ENCODE data around the gene CADPS2.

Gene CADPS2

DNA sequence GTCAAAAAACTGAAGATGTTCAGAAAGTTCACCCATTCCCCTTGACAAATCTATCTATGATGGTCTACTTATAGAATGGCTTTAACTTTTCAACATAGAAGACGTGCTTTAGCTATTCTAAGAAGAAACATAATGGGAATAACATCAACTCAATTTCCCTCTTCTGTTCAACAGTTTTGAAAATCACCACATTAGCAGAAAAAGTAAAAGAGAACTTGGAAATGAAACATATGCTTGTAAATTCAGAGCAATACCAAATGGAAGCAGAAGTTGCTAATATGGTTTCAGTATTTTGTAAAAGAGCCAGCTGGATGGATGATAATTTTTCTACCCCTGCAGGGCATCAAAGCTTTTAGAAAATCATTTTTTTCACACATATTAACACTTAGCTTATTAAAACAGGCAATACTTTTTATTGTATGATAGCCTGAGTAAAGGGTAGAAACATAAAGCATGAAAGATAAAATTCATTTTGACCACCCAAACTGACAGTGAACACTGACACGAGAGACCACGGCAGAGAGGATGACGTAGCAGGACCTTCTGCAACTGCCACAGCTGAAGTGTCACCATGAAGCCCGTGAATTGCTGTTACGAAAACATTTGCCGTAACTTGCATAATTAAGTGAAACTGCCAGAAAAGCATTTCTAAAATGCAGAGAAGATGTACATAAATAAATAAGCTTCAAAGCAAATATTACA lies 542.5 kb downstream of the CADPS2 start:
- no peak for DNase-seq

DNA sequence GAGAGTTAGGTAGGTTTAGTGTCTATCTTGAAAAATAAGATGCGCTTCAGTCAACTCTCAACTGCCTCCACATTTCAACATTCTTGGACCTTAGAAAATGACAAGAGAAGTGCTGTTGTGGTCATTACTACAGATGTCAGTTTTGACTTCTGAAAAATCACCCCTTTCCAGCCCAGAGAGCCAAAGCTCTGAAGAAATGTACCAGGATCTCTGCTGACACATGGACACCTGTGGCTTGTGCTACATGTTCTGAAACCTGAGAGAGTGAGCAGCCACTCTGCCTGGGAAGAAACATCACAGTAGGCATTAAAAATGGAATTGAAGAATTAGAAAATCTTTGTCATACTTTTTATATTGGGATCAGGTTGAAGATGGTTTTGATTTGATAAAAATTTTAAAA lies 545.8 kb downstream of the CADPS2 start:
- no peak for DNase-seq

DNA sequence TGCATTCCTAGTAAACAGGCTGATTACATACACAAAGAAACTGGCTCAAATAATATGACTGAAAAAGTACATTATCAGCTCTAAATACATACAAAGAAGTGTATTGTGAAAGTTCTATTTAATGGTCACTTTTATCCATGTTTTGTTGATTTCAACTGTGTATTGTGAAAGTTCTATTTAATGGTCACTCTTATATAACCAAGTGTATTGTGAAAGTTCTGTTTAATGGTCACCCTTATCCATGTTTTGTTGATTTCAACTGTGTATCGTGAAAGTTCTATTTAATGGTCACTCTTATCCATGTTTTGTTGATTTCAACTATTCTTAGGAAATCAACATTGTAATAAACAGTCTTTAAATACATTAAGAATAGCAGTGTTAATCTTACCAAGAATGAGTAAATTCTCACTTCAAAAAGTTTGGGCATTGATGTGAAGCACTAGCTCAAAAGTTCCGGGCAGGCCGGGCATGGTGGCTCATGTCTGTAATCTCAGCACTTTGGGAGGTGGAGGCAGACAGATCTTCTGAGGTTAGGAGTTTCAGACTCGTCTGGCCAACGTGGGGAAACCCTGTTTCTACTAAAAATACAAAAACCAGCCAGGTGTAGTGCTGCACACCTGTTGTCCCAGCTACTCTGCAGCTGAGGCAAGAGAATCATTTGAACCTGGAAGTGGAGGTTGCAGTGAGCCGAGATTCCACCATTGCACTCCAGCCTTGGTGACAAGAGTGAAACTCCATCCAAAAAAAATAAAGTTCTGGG lies 546.9 kb downstream of the CADPS2 start:
- DNase-seq: no peak

DNA sequence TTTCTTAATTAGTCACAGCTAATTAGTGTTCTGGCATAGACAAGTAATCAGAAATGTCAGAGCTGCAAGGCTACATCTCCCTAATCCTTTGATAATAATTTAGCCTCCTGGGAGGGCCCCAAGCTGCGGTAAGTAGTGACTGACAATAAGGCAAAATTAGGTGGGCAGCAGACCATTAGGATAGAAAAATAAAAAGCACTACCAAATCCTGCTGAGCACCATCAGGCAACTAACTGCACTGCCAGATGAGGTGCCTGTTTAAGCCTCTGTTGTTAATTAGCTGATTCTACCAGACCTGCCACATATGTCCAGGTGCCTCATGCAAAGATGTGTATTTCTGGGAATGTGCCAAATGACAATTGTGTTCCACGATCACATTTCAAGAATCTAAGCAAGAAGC lies 549.2 kb downstream of the CADPS2 start:
- DNase-seq: peak; percentile 93

DNA sequence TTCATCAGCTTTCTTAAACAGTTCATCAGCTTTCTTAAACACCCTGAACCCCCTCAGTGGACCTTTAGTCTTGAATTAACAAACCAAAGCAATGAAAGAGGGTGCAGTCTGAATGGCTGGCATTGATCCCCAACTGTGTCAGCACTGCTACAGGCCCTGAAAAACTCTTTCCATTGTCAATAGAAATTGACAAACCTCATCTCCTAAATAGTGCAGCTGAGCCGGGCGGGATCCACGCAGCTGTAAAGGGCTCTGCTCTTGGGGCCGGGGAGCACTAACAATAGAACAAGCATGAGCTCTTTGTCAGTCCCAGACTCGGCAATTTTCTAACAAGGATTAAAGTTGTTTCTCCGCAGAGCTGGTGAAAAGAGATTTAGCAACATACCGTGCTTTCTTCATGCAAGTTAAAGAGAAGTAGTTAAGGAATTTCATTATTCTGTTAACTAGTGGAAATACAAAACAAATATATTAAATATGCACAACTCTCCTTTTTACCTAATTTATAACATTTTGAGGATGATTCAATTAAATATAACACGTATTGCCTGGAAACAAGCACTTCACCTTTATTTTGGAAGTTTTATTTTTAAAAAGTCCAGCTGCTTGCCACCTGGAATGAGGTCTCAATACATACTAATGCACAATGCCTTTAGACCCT lies 557.0 kb downstream of the CADPS2 start:
- DNase-seq: no peak

DNA sequence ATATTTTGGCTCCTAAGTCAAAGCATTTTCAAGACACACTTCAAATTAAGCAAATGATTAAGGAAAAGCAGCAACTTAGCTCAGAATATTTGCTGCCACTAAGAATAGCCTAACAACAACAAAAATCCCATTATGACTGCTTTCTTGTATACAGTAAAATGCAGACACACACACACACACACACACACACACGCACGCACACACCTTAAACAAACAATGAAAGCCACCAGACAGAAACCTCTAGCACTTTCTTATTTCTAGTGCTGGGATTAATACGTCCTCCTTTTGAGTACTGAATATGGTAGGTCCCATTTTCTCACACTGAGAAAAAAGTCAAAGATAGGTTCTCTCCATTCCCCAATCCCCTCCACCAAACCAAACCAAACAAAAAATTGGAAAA lies 558.3 kb downstream of the CADPS2 start:
- no peak for DNase-seq

DNA sequence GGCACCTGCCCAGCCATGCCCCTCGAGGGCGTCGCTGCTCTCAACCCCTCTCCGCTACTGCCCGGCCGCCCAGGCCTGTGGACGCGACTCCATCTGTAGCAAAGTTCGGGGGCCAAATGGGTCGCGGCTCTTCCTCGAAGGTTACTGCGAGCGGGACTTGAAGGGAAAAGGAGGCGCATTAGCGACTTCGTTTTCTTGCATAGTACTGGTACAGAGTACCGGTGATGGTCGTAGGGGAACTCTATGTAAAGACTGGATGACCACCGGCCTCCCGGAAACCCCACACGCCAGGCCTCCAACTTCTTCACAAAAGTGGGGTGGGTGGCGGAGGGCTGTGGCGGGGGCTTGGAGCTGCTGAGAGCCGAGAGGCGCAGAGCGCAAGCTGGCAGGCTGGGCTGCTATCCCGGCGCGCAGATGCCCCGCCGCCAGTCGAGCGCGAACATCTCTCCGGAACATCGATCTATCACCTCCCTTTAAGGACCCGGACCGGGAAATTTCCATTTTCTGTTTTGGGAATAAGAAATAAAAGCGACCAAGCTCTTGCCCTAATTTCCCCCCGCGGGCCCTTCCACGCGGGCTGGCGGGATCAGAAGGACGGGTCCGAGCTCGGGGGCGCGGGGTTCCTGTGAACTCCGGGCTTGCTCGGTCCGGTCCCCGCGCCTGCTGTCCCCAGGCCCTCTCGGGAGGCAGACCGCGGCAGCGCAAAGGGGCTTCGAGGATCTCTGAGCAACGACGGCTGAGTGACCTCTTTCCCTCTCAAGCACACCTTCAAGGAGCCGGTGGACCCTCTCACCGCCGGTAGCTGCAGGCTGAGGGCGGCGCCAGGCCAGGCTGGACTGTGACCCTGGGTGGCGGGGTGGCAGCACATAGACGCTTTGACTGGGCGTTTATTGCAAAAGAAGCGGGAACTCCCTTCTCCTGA lies 569.5 kb downstream of the CADPS2 start:
- no peak for DNase-seq

DNA sequence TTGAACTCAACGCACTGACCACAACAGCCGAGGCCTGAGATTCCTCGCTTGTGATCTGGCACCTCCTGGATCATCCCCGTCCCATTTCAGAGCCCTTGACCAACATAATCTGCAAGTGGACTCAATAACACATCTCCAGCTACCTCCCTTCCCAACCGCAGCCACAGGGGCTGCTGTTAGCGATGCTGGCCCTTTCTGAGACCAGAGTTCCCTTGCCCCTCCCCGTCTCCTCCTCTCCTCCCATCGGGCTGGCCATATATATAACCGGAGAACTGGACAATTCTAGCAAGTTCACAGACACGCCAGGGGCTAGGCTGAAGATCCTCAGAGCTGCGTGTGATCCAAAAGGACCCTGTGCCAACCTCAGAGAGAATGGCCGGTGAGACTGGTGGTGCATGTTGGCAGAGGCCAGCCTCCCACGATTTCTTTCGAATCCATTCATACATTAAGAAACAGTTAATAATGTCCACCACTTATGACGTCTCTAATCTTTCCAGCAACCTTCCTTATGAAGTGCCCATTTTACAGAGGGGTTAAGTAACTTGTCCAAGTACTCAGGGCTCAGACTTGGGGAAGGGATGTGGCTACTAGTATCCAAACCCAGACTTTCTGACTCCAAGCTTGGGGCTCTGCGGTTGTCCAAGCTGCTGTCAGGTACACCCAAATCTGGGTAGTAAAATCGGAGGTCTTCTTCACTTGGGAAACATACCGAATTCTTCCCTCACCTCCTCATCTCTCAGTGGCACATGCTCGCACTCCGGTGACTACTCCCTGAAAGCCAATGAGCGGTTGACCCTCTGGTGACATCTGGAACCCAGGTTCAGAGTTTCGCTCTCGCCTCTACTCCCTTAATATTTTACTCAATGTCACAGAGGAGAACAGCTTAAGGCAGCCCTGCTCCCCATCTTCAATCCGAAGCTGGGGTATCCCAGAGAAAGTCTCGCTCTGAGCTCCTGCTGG lies 570.5 kb downstream of the CADPS2 start:
- DNase-seq: no peak

DNA sequence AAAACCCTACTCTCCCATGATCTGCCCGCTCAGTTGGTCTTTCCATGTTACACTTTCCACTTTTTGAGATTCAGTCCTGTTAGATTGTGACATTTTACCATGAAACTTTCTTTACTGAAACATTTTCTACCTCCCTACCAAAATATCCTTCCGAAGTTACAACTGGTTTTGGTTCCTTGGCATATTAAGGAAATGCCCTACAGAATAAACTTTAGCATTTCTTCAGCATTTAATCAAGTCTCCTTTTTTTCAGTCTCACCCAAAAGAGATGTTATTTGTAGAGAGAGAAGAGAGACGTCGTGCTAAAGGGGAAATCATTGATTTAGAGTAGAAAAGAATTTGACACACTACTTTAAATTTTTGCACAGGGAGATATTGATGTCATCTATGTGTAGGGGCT lies 572.0 kb downstream of the CADPS2 start:
- DNase-seq: no peak

DNA sequence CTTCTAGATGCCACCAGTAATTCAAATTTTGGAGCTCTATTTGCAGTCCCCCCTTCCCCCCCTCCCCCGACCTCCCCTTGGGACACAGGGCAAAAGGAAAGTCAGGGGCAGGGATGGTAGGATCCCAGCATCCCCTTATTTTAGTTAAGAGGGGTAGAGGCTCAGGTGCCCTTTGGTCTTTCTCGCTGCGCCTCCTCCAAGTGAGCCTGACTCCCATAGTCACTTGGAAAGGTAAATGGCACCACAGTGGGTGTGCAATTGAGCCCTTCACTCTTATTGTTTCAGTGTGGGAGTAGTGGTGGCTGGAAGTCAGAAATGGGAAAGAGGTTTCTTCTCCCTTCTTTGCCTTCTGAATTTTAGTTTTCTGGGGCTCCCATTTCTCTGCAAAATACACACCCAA lies 573.5 kb downstream of the CADPS2 start:
- no peak for DNase-seq

DNA sequence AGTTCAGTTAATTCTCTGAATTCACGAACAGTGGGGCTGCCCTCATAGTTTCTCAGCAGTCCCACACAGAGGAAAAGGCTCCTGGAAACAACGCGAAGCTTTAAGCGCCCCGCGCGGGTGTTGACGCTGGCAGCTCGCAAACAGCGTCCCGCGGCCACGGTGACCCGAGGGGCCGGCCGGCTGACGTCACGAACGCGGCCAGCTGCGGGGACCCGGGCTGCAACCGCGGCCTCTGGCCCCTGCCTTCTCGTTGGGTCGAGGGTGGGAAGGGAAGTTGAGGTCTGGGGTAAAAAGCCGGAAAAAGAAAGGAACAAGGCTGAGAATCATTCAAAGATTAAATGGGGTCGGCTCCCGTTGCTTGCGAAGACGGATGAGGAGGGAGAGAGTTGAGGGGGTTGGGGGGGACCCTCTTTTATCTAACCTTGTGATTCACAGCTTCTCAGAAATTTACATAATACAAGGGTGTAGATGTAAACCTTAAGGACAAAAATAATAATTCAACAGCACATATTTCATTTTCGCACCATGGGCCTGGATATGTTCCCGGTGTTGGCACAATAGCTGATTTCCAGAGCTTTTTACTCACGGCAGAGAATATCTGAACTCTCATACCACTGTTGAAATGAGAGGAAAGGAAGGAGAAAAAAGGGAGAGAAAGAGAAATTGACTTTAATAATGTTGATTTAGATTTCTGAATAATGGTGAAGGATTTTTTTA lies 574.4 kb downstream of the CADPS2 start:
- DNase-seq: no peak

DNA sequence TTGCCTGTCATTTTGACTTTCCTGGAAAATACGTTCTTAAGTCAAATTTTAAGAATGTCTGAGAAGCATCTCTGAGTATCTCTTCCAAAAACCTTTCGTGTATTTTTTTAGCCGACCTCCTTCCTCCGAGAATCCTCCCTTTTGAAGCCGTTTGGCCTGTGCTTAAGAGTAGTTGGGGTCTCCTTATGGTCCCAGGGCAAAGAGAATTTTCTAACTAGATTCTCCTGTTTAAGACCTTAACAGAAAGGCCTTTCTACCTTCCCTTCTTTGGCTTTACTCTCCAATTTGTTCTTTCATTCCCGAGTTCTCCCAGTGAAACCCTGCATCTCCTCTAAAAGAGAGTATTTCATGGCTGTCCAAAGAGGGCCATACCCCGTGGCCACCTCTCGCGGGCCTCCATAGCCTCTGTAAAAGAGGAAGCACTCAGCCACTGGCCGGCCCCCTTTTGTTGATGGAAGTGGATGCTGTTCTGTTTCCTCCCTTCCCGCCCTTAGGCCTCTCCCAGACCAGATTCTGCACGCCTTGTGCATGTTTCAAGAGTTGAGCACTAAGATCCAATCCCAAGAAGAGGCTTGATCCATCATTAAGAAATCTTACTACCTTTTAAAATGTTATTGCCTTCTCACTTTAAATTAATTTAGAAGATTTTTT lies 575.1 kb downstream of the CADPS2 start:
- no peak for DNase-seq

DNA sequence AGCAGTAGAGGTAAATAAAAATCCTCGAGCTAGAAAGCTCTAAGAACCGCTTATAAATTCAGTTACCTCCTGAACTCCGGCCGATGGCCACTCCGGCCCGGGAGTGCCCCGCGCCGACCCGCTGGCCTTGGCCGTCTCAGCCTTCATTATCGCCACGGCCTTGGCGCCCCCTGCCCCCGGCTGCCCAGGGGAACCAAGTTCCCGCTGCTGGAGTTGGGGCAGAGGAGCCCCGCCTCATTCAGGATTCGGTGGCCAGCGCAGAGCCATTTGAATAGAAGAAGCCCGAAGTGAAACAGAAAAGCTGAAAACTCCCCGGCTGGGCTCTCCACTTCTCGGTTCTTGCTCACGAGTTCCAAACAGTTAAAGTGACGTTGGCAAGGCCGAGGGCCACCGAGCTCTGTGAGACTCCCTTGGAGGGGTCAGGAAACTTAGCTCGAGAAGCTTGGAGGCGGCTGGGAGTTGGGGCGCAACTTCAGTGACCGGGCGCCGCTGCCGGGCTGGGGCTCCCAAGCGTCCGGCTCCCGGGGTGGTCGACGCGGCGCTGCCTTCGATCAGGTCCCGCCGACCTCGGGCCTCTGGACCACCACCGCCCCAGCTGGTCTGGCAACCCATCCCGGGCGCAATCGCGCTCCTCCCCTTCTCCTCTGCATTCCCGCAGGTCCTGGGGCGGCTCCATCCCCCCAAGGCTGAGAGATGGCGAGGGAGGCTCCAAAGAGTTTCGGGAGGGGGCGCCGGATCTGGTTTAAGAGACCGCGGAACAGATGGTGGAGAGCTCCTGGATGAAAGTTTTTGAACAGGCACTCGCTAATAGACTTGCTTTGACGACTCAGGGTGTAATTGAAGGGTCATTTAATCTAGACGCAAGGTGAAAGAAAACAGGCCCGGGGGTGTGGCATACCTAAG lies 575.9 kb downstream of the CADPS2 start:
- no peak for DNase-seq

DNA sequence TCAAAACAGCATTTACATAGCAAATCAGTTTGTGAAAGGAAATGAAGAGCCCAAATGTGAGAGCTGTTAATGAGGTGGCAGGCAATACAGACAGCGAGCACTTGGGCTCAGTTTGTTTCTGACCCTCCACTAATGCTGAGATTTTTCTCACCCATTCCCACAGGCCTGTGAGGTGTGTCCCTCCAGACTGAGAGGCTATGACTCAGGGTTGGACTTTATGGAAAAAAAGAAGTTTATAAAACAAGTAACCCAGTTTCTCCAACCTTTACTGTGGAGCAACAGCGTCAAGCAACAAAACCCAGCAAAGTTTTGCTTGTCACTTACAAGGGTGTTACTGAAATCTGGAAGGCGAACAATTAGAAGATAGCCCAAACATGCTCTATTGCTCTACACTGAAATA lies 576.8 kb downstream of the CADPS2 start:
- no peak for DNase-seq

DNA sequence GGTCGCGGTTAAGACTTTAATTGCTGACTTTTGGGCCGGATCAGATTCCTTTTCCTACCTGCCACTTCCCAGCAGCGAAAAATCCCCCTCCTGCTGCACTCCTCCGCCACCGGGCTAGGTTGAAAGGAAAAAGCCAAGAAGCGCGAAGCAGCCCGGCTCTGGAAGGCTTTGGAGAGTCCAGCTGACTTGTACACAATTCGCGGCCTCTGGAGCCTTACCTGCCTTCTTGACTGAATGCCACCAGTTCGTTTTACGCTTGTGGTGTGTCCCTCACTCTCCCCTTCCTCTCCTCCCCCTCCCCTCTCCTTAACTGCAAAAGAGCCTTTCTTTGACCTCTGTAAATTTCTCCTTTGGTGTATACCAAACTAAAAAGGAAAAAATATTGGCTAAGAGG lies 579.0 kb downstream of the CADPS2 start:
- peak; percentile 66 for DNase-seq

DNA sequence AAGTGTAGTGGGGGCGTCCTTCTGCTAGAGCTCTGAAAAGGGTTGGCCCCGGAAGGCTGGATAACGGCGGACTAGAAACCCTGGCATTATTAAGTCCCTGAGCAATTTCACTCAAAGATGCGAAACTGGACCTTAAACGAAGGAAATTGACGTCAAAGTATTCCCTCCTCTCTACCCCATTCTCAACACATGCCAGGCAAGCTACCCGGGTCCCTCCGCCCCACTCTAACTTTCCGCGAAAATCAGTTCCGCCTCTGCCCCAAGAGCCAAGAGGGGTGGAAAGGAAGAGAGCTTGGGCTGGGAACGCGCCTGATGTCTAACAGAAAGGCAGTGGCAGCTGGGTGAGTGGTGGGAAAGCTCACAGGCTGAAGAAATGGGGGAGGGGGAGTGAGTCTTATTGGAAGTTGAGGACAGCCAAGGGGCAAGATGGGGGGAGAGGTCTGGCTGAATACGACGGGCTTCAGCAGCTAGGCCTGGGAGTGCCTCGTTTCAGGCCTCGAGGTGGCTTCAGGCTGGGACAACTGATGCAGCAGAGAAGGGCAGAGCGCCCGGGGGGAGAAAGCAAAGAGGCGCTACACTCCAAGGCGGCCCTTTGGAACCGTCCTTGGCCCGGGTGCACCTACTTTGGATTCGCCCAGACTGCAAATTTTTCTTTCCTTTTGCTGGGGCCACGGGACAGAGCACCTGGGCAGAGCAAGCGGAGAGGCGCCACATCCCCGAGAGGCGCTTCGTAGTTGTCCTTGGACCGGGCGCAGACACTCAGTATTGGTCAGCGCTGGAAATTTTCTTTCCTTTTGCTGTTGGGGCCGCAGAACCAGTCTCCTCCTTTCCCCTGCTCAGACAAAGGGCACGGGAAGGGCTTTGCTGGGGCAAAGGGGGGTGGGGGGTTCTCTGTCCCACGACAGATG lies 579.7 kb downstream of the CADPS2 start:
- DNase-seq: peak; percentile 78

DNA sequence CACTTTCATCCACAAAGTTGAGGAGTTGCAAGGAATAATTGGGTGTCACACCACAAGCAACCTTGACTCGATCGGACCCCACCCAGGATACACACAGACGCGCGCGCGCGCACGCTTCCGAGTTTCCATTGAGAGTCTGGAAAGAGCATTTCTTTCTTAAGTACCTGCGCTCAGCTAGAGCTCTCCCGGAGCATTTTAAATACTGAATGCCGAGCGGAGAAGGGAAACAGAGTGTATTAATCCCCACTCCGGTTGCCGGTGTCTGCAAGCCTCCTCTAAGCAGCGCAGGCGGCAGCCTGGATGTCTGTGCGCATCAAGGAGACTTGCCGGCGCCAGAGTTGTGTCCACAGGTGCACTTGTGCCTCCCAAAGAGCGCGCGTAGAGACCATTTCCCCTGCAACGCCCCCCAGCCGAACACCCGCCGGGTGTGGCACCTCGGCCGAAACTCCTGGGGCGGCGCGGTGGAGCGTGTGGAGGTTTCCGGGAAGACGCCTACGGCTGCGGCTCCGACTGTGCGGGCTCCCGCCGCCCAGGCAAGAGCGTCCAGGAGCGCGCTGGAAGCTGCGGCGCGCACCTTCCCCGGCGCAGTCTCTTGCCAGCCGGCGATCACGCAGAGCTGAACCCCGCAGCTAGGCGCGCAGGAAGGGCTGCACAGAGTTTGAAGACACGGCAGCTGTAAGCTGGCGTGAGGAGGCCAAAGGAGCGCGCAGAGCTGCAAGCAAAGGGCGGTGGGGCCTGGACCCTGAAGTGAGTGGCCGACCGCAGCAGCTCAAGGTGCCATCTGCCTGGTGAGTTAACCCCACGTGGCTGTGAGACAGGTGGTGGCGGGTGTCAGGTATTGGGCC lies 580.6 kb downstream of the CADPS2 start:
- DNase-seq: peak; percentile 76

Data from NCI-H2171 treated with DMSO at 0.1 percent for 48 hours (cell line).